Cardiac septum (tissue), 1 donor: ENCODE results near the gene DYDC2. TPM values are rescaled to one million over a fixed set of nuclear protein-coding genes. Genes with fewer than 3 reads are reported as not detected.
"Not testable (repeated sequence)": the region's sequence is repeated elsewhere in the genome, so short reads cannot be mapped to it uniquely, and the experiment has no call there.

Experiments used
- DNase-seq: peaks from one replicate; pipeline ENCODE4 v3.0.0-alpha.2; 2020; ENCODE audit warnings: low spot score
- intact Hi-C: fragments of 100-400 bp; cut with DNase I; formaldehyde crosslinking; loops from one replicate; pipeline ENCODE4 v1.14.0; 2022
- total RNA-seq: library from RNA; stranded (reverse); fragmentation: NEBNext Ultra II Directional; extraction: Animal tissue kit (Norgen Biotek cat#: 25700); gene quantifications from one replicate; pipeline ENCODE4 v1.2.1, GENCODE V29; 2021
- donor health status: DM: no; HTN: no; CAD: no.

DYDC2 gene
- total RNA-seq, 1 donor from 2014 or later: not detected

DNA sequence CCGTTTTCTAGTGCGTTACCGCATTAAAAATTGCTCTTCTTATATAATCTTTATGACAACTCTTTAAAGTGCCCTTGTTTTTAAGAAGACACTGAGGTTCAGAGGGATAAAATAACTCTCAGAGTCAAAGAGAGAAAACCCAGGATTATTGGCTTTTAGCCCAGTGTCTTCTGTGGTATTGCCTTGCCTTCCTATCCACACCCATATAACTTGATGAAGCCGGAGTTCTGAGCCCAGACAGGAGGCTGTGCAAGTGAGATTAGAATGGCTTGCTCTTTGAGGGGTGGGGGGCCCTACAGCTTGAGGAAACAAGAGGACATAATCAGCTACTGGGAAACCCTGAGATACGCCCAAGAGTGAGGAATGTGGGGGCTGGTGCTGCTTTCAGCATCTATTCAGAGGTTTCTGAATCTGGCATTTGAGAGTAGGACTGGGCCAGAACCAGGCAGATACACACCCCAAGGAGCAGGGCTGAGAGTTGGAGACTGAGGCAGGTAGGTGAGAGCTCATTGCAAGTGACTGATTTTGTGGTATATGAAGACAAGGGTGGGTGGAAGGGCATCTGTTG lies 54.1 kb downstream of the DYDC2 start:
- intact Hi-C loops: no loop called here
- DNase-seq: no peak

GRCh38 chr10:80411267-80411668 lies 54.7 kb downstream of the DYDC2 start:
- no peak for DNase-seq

DNA sequence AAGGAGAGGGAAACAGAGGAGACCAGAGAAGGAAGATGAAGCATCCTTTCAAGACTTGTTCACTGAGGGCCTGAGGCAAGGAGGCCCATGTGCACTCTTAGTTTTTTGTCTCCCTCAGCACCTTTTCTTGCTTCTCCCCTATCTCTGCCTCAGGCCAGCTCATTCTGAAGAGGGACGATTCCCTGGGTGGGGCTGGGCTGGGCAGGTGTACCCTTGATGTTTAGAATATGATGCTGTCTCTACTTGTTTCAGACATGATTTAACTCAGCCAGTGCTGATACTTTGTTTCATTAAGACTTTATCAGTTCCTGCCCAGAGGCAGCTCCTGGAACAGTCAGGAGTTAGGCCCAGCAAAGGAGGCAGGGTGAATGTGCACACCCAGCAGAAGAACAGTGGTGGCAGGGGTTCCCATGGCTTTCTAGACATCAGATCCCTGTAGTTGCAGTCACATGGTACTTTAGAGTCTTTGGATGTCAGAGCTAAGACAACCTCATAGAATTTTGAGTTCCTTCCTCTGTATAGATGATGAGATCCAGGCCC lies 55.2 kb downstream of the DYDC2 start:
- DNase-seq: no peak
- intact Hi-C loops: no loop called here

More at GRCh38 chr10:80411267-80411668, 54.7 kb downstream of the DYDC2 start:
- intact Hi-C loops: no loop called here

DNA sequence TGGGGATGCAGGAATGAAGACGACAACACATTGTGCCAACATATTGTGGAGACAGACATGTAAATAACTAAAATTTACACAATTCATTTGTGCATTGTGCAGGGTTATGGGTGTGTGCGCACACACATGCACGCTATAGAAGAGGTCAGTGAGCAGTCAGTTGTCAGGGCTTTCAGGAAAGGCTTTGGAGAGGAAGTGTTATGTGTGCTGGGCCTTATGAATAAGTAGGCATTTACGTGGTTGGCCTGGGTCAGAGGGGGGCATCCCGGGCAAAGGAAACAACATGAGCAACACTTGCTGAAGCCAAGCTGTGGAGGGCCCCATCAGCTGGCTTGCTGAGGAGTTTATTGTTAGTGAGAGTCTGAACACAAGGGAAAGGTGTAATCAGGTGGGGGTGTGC lies 55.9 kb downstream of the DYDC2 start:
- intact Hi-C loops: no loop called here
- DNase-seq: no peak

DNA sequence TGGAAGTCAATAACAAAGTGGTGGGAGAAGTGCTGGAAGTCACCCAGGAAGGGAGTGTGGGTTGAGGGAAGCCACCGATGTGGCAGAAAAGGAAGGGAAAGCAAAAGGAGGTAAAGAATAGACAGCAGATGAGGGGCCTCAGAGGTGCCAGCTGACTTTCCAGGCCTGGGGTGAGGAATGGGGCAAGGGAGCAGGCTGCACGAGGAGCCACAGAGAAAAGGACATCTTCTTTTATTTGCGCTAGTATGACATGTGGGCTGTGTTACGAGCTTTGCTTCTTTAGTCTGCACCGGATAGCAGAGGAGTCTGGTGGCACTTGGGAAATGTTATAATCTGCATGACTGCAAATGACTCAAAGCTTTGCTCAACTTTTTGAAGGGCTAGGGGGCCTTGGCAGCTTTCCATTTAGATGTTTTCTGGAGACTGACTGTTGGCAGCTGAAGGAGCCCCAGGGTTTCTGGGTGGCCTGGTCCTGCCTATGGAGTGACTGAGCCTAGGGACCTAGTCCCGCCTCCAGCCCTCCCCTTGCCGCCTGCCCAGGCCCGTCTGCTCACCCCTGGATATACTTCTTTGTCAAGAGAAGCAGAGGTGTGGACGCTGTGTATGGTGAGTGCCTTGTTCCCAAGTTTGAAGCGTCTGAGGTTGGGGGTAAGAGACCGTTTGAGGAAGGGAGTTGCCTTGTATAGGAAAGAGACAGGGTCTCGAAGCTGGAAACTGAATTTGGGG lies 56.9 kb downstream of the DYDC2 start:
- intact Hi-C loops: no loop called here
- DNase-seq: no peak

DNA sequence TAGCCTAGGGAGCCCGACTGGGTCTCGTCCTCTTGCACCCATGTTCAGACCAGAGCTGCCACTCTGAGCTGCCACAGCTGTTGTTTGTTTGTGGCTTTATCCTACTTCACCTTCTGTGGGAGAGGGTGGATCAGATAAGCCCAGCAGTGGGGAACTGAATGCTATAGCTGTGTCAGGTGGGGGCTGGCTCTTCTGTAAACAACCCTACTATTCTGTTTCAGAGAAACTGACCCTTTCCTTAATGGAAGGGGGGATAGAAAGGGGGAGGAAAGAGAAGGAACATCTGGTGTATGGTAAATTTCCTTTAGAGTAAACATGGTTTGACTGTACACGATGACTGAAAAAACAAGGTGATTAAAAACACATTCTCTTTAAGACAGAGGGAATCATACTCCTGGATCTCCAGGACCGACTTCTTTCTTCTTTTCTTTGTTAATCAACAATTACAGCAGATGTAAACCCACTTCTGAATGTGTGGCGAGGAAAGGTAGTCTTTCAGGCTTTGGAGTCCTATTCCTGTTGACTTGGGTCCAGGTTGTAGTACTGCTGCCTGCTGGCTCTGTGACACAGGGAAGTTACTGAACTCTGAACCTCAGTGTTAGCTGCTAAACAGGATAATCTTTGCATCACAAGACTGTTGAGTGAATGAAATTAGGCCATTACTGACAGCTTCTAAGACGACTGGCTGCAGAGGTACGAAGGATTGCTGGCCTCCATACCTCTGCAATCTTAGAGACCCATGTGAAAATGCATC lies 57.7 kb downstream of the DYDC2 start:
- intact Hi-C loops: loop anchor here (2.0 kb wide), 1 partner anchor 38 kb away; no protein-coding TSS in a partner anchor
- DNase-seq: no peak

DNA sequence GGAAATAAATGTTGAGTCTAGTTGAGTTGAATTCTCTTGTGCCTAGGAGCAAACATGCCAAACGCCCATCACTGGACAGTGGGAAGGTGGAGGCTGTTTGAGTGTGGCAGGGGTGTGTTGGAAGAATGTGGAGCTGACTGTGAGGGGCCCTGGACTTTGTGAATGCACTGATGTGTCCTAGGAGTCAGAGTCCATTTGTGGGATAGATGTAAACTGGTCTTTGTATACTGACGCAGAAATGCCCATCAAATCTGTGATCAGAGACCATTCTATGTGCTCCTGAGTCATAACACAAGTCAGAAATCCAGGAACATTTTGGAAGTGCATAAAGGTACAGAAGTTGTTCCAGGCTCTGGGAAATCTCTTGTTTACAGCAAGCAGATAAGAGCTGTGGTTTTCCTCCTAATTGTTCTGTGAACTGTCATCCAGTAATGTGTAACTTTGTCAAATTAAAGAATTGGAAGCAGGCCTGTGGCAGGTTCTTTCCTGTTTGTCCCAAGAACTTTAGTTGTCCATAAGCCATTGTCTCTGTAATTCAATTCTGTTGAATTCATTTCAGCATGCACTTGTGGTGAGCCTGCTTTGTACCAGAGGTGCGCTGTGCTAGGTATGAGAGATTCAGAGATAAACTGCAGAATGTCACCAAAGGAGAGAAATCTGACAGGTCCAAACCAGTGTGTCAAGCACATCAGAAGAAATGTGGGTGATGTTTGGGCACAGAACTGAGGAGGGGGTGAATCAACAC lies 59.3 kb downstream of the DYDC2 start:
- intact Hi-C loops: loop anchor here (2.0 kb wide), 1 partner anchor 37 kb away; no protein-coding TSS in a partner anchor
- DNase-seq: no peak

DNA sequence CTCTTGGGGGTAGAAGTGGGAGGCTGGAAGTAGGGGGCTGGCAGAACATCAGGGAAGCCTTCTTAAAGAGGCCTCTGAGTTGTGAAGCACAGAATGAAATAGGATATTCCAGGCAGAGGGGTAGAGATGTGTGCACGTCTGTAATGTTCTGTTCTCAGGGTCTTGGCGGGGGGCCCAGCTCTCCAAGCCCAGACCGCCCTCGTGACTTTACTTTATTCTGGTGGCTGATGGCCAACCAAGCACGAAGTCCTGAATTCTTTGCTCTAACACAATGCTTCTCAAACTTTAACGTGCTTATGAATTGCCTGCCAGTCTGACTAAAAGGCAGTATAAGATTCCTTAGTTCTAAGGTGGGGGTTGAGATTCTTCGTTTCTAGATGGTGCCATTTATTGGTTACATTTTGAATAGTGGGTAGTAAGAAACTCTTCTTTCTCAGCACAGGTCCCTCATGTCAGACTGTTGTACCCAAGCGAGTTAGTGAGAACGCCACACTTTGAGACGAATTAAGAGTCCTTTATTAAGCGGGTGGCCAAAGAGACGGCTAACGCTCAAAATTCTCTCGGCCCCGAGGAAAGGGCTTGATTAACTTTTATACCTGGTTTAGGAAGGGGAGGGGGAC lies 60.0 kb downstream of the DYDC2 start:
- intact Hi-C loops: no loop called here
- no peak for DNase-seq

DNA sequence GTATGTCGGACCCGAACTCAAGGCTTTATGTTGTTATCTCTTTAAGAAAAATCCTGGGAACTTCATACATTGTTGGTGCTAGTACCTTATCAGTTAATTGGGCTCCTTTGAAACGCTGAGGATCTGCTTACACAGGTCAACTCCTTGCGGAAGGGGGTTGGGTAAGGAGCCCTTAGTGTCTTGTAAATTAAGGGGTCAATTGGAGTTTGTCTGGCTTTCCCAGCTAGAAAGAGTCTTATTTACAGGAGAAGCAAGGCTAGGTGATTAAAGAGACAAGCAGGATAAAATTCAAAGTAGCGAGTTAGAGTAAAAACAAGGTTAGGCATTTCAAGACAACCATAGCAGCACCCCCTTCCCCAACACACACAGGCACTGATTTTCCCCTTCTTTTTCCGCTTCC lies 60.7 kb downstream of the DYDC2 start:
- DNase-seq, intact Hi-C loops: not testable (repeated sequence)

Other genes with a start within 250 kb of the DYDC2 start
- gene PLAC9, start 224.1 kb upstream of the DYDC2 start, total RNA-seq: 30.4 TPM
- gene ANXA11, start 151.2 kb upstream of the DYDC2 start, total RNA-seq: 406 TPM
- gene MAT1A, start 67.1 kb upstream of the DYDC2 start, total RNA-seq: 0.11 TPM
- not detected for gene DYDC1, start within 50 bp of the DYDC2 start, total RNA-seq
- gene PRXL2A, start 51.8 kb downstream of the DYDC2 start, total RNA-seq: 54.3 TPM
- gene TSPAN14, start 97.5 kb downstream of the DYDC2 start, total RNA-seq: 20.1 TPM
- not detected for gene SH2D4B, start 181.1 kb downstream of the DYDC2 start, total RNA-seq